GM18498 (cell line): ENCODE data around the gene COQ3.

Experiments used
- ATAC-seq: cut with Tn5 transposase; IDR thresholded peaks from one replicate; pipeline ENCODE4 v1.9.1; 2021; ENCODE audit warnings: mild to moderate bottlenecking, moderate library complexity; ENCODE audit not compliant: unreplicated experiment

The COQ3 gene

DNA sequence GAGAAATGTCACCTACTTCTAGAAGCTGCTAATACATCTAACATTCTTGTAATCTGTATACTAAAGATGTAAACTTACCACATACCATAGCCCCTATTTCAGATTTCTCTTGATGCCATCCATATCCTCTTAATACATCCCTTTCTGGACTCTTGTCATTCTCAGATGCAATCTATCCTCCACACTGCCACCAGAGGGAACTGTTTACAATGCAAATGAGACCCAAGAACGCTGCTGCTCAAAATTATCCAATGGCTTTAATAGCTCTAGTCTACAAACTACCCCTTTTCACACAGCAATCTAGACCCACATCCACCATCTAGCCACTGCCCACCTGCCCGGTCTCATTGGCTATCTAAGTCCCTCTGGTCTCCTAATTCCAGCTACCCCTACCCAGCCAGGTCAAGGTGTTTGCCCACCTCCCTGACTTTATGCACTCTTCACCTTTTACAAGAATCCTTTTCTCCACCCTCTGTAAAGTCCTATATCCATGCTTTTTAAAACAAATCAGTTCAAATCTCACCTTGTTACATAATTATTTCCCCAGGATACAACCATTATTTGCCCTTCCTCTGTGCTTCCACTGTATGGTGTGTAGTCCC lies 59.4 kb downstream of the COQ3 start:
- peak; percentile 47 for ATAC-seq

DNA sequence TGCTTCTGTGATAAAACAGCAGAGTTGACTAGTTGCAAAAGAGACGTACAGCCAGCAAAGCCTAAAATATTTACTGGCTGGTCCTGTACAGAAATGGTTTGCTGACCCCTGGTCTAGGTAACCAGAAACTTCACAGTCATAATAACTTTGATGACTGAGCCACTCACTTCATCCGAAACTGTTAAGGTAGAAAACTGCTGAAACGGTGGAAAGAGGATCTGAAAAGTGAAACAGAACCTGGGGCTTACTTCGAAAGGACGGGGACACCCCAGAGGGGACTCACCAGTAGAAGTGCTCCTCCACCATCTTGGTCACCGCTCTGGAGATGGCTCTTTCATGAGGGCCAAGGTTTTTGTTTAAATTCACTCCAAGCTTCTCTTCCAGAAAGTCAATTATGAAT lies 60.9 kb downstream of the COQ3 start:
- ATAC-seq = peak; percentile 93

DNA sequence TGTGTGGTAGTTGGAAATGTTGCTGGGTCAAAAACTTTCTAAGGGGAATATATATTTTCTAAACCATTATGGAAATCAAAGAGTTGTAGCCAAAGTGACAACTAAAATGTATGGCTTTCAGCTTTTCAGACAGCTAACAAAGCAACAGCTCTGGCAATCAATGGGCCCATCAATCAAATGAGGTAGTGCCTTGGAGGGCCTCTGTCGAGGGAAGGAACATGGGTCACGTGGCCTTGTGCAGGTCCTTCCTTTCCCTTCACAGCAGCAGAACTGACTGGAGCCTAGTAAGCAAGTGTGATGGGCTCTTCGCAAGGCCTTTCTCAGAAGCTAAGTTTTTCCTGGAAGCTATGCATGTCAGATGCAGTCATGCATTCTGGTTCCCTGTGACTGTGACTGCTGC lies 62.5 kb downstream of the COQ3 start:
- ATAC-seq = no peak

DNA sequence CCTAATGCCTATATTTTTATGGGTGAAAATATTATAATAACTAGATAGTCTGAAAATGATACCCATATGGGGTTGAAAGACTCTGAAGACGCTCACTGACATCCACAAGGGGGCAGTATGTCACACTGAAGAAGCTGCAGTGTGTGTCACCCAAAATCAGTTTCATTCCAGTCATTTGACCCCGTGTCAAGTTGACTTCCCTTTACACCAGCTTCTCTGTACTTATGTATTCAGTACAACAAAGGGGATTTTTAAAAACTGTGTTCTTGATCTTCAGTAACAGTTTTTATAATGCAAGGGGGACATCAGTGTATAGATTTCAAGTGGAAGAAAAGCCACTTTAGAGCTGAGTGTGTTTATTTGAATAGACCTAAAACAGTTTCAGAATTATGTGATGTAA lies 63.8 kb downstream of the COQ3 start:
- peak; percentile 70 for ATAC-seq

DNA sequence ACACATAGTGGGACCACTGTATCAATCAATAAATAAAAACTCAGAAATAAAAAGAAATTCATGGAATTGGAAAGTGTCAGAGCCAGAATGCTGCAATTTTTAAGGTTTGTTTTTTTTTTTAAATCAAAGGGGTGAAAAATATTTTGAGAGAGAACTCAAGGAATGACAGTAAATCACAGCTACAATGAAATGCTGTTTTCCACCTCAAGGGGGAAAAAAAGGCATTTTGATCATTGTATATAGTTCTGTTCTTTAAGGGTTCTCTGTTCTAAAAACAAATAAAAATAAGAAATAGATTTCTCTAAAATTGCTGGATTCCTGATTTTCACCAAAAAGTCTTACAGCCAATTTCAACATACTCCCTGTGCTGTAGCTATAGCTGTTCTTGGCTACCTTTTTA lies 69.0 kb downstream of the COQ3 start:
- no peak for ATAC-seq
